NCI-H1930 (cell line): Measurements from ENCODE around the gene PLEKHA4.
A peak's percentile ranks its signal among the peaks of the same experiment; 100 is the strongest.
"Not testable (repeated sequence)": the region's sequence is repeated elsewhere in the genome, so short reads cannot be mapped to it uniquely, and the experiment has no call there.

Source experiments
- DNase-seq, 2 experiments: peaks; one replicate each; lab custom pipeline; 2025; lab: John Stamatoyannopoulos, UW

PLEKHA4 gene

DNA sequence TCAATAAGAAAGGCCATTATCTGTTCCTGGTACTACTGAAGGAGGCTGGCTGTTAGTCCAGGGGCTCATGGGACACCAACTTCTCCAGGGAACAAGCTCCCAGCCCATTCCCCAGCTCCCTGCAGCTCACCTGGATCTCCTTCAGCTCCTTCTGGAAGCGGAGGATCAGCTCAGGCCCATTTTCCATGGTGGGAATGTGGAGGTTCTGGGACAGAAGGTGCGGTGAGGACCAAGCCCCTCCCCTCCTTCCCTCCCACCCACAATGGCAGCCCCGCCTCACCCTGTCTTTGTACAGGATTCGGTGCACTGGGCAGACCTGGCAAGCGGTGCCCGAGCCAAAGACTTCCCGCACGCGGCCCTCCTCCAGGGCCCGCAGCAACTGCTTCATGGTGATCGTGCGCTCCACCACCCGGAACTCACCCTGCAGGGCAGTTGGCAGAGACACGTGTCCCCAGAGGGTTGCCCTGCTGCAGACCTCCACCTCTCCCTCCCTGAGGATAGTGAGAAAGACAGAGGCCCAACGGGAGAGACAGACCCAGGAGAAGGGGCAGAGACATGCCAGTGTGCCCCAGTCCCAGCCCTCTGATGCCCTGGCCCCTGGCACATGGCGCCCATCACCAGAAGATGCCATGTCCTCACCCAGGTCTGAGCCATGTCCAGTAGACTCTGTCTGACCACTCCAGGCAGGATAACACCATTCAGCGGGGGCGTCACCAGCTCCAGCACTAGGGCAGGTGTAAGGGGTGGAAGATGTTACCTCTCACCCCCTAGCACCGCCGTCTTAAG is 71.9 kb downstream of the PLEKHA4 start:
- no peak for DNase-seq

- DNase-seq: no peak
Observed at GRCh38 chr19:48795685-48796070, 72.7 kb downstream of the PLEKHA4 start.

- DNase-seq: peak; percentile 96
Observed at GRCh38 chr19:48795055-48795684, 73.2 kb downstream of the PLEKHA4 start.

DNA sequence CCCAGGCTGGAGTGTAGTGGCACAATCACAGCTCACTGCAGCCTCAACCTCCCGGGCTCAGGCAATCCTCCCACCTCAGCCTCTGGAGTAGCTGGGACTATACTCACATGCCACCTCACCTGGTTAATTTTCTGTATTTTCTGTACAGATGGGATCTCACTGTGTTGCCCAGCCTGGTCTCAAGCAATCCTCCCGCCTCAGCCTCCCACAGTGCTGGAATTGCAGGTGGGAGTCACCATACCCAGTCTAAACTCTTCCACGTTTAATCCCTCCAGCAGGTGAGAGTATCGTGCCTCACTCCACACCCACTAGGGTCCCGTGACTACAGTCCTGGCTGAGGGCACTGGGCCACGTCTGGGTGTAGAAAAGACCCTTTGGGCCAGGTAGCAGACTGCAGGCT is 74.1 kb downstream of the PLEKHA4 start:
- DNase-seq: no peak

DNA sequence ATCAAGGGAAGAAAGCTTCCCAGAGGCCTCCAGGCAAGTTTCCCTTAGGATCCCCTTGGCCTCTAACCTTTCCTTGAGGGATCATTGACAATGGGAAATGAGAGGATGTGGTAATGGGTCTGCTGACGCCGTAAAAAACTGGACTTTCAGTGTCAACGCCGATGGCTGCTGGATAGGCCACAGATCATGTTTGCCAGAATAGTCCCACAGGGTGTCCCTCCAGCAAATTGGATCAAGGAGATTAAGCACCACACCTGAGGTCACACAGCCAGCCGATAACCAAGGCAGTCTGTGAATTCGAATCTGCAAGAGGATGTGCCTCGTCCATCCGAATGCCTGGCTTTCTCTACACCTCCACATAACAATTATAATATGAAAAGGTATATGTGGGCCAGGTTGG is 75.1 kb downstream of the PLEKHA4 start:
- DNase-seq: no peak

- not testable (repeated sequence) for DNase-seq
Observed at GRCh38 chr19:48787331-48787730, 81.1 kb downstream of the PLEKHA4 start.
